Posterior vena cava (tissue), 2 donors: Measurements from ENCODE around the gene FOXRED2. TPM values are rescaled to one million over a fixed set of nuclear protein-coding genes. Genes with fewer than 3 reads are reported as not detected.
A peak's percentile ranks its signal among the peaks of the same experiment; 100 is the strongest.

ENCODE experiments used
- DNase-seq: peaks from one replicate; pipeline ENCODE4 v3.0.0-alpha.2; 2020; ENCODE audit warnings: low spot score
- intact Hi-C, 2 donors: fragments of 100-400 bp; cut with DNase I; formaldehyde crosslinking; loops; one replicate each; pipeline versions ENCODE4 v1.14.1 to v1.14.2; 2022 to 2023
- total RNA-seq, 2 donors: library from RNA; stranded (reverse); fragmentation: NEBNext Ultra II Directional; extraction: Animal tissue kit (Norgen Biotek cat#: 25700); gene quantifications; one replicate each; pipeline ENCODE4 v1.2.1, GENCODE V29; 2021
- donor health status: DM: yes; HTN: yes; CAD: no.
- donor health status: DM: yes; HTN: yes; CAD: no.

Gene FOXRED2
- total RNA-seq, 2 donors from 2014 or later, result 7.9 to 17.2 TPM

DNA sequence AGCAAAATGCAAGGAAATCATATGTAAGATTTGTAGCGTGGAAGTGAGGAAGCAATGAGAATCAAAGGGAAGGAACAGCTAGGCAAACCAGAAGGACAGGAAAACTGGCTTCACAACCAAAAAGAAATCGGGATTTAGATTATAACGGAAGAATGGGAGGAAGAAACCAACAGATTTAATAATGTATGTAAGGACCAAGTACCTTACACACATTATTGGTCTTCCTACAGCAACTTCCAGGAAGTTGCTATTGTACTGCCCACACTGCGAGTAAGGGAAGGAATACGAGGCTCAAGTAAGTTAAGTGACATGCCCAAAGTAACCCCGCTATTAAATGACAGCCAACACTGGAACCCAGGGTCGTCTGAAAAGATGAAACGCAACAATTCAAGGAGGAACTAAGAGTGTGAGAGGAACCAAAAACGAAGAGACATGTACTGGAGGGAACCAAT lies 25.9 kb downstream of the FOXRED2 start:
- intact Hi-C loops, result loop anchor here in 1 of 2 donors (1.0 kb wide), 1 partner anchor 20 kb away; no protein-coding TSS in a partner anchor
- no peak for DNase-seq

DNA sequence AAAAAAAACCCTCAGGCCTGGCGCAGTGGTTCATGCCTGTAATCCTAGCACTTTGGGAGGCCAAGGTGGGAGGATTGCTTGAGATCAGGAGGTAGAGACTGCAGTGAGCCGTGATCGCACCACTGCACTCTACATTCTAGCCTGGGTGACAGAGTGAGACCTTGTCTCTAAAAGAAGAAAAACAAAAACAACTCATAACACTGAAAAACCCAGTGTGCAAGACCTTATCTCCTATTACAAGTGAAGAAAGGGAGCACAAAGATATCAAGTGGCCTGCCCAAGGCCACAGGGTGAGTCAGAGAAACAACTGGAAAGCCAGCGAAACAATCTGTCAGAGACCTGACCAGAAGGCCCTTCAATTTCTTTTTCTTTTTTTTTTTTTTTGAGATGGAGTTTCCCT lies 27.9 kb downstream of the FOXRED2 start:
- intact Hi-C loops, result no loop called here
- no peak for DNase-seq

DNA sequence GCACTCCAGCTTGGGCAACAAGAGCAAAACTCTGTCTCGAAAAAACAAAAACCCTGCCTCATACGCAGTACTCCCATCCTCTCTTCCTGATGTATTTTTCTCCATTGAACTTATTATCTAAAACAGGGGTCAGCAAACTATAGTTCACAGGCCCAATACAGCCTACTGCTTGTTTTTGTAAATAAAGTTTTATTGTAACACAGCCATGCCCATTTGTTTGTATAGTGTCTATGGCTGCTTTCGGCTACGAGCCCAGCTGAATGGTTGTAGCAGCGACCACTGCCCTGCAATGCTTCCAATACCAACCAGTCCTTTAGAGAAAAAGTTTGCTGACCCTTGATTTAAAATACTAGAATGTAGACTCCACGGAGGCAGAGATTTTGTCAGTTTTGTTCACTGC lies 31.5 kb downstream of the FOXRED2 start:
- intact Hi-C loops, result no loop called here

DNA sequence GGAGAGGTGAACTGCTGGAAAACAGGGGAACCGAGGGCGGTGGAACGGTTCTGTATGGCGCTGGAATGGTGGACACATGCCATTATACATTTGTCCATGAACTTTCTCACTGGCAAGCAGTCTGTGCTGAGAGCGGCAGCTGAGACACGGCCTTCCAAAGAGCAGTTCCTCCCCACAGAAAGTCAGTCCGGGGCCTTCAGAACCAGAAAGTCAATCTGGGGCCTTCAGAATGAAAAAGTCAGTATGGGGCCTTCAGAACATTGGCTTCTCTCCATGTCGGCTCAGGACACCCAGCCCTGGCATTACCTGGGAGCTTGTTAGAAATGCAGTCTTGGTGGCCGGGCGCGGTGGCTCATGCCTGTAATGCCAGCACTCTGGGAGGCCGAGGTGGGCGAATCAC lies 34.2 kb downstream of the FOXRED2 start:
- DNase-seq, result no peak
- intact Hi-C loops, result loop anchor here in 1 of 2 donors (5.0 kb wide), 1 partner anchor 170 kb away; no protein-coding TSS in a partner anchor

More for the DNA sequence above, 31.5 kb downstream of the FOXRED2 start:
- no peak for DNase-seq

DNA sequence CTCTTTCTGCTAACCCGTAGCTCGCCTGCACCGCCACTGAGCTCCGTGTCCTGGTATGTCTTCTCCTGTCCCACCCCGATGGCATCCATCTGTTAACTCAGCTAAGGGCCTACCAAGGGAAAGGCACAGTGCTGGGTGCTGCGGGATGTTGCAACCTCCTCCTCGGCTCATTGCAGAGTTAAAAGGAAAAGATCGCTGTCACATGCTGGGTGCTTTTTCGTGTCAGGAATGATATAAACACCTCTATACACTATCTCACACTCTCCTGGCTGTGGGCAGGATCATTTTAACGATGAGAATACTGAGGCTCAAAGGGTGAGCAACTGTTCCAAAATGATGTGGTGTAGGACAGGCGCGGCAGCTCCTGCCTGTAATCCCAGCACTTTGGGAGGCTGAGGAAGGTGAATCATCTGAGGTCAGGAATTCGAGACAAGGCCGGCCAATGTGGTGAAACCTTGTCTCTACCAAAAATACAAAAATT lies 35.5 kb downstream of the FOXRED2 start:
- intact Hi-C loops, result loop anchor here in 1 of 2 donors (5.0 kb wide), 1 partner anchor 169 kb away; no protein-coding TSS in a partner anchor
- DNase-seq, result no peak

DNA sequence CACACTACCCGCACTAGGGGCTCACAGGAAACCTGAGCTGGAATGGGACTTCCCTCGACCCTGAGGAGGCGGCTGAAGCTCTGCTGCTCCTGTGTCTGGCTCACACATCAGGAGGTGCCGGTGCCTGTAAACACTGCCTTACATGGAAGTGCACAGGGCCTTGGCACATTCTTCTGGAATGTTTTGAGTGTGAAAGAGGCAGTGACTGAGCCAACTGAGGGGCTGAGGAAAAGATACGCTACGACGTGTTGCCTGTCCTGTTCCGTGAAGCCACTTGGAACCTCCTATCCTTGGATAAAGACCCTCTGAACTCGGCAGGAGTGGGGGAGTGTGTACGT lies 35.9 kb downstream of the FOXRED2 start:
- no peak for DNase-seq
- intact Hi-C loops, result loop anchor here in 1 of 2 donors (5.0 kb wide), 1 partner anchor 169 kb away; no protein-coding TSS in a partner anchor

DNA sequence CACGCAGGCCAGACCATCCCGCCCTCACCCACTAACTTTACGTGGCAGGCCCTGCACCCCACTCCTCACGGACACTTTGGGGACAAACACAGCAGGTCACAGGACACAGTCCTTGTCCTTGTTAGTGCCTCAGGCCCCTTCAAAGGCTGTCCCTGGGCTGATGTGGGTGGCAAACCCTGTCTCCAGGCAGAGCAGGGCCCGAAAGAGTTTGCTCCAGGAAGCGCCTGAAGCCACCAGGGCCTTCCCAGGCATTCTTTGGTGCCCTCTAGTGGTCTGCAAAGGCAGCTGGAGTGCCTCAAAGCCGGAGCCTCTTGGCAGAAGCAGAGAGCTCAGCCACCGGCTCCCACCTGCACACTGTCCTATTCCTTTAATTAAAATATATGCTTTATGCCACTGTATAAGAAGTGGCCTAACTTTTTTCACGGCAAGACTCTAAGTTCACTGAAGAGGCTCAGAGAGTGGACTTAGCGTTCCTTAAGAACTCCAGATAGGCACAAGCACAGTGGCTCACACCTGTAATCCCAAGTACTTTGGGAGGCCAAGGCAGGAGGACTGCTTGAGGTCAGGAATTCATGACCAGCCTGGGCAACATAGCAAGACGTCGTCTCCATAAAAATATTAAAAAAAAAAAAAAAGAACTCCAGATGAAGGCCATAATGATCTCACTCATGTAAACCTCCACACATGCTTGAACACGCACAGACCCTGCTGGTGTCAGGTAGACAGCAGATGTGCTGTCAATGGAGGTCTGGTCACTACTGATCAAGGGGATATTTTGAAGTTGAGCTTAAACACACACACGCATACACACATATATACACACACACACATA lies 36.5 kb downstream of the FOXRED2 start:
- intact Hi-C loops, result loop anchor here in 1 of 2 donors (5.0 kb wide), 1 partner anchor 168 kb away; no protein-coding TSS in a partner anchor
- DNase-seq, result peak; percentile 92

DNA sequence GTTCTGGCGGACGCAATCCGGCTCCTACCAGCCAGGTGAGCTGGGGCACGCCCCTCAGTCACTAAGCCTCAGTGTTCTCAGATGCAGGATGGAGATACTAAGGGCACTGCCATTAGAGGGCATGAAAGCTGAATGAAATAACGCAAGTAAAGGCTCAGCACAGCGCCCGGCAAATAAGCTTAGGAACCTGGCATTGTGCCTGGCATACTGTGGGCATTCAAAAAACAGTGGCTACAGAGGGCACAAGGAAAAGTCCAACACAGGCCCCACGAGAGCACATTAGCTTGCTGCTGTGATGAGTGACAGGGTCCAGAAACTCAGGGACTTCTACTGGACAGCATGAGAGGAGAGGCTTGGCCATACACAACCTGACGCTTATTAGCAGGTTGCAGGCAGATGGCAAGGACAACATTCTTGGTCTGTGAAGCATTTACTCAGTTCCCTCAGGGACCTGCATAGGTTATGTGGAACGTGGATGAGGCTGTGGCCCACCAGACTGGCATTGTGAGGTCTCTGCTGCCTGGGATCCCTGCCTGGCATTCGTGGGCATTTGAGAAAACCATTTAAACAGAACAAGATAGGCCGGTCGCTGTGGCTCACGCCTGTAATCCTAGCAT lies 37.6 kb downstream of the FOXRED2 start:
- no peak for DNase-seq
- intact Hi-C loops, result loop anchor here (5.0 to 10.0 kb wide), 3 partner anchors 82 to 167 kb away; partner anchors contain the start of gene MYH9 (in 1 of the 2)

DNA sequence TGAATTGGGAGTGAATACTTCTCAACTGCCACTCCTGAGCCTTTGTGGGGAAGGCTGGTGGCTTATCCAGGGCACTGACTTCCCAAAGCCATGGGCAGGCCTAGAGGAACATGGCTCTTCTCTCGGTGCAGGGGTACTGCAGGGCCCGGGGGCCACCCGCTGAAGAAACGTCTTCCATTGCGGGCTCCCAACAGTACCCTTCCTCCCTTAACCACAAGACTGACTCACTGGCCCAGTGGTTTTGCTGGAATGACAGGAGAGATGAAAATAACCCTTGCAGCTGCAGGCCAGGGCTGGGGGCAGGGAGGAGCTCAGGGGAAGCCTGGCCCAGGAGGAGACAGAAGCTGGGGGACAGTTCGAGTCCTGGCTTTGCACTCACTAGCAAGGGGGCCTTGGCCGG lies 38.9 kb downstream of the FOXRED2 start:
- DNase-seq, result no peak
- intact Hi-C loops, result loop anchor here (5.0 to 10.0 kb wide), 3 partner anchors 81 to 166 kb away; partner anchors contain the start of gene MYH9 (in 1 of the 2)

DNA sequence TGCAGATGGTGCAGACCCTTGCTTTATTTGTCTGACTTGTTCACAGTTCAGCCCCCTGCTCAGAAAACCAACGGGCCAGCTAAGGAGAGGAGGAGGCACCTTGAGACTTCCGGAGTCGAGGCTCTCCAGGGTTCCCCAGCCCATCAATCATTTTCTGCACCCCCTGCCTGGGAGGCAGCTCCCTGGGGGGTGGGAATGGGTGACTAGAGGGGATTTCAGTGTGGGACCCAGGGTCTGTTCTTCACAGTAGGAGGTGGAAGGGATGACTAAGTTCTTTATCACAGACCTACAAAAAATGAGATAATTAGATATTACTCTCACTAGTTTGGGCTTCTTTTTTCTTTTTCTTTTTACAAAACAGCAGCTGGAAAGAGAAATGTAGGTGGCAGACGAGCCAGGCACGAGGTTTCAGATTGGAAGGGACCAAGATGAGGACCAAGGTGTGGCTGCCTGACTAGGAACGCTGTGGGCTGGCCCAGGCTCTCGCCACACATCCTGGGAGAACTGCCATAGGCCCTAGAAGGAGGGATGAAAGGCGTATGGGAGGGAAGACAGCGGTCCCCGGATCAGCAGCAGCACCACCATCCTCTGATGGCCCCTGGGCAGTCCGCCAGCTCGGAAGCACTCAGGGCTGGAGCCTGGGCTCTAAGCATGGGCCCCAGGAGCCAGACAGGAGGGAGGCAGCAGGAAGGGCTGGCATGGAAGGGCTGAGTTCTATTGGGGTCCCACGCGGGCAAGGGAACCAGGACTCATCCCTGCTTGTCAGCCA lies 39.6 kb downstream of the FOXRED2 start:
- no peak for DNase-seq
- intact Hi-C loops, result loop anchor here (5.0 to 10.0 kb wide), 3 partner anchors 80 to 165 kb away; partner anchors contain the start of gene MYH9 (in 1 of the 2)

DNA sequence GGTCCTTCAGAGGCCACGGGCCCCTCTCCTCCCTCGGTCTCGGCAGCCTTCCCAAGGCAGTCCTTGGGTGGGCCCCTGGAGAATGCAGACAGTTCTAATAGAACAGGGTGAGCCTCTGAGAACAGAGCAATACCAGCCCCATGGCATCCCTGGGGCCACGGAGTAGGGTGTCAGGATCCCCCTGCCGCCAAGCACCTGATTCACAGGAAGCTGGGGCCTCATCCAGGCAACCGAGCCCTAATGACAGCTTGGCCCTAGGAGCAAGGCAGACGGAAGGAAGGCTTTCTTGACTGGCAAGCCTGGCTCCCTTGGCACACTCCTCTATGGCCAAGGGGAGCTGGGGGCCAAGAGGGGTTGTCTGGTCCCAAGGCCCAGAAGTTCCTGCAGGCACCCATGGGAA lies 40.6 kb downstream of the FOXRED2 start:
- intact Hi-C loops, result loop anchor here (5.0 to 10.0 kb wide), 3 partner anchors 79 to 164 kb away; partner anchors contain the start of gene MYH9 (in 1 of the 2)
- no peak for DNase-seq

DNA sequence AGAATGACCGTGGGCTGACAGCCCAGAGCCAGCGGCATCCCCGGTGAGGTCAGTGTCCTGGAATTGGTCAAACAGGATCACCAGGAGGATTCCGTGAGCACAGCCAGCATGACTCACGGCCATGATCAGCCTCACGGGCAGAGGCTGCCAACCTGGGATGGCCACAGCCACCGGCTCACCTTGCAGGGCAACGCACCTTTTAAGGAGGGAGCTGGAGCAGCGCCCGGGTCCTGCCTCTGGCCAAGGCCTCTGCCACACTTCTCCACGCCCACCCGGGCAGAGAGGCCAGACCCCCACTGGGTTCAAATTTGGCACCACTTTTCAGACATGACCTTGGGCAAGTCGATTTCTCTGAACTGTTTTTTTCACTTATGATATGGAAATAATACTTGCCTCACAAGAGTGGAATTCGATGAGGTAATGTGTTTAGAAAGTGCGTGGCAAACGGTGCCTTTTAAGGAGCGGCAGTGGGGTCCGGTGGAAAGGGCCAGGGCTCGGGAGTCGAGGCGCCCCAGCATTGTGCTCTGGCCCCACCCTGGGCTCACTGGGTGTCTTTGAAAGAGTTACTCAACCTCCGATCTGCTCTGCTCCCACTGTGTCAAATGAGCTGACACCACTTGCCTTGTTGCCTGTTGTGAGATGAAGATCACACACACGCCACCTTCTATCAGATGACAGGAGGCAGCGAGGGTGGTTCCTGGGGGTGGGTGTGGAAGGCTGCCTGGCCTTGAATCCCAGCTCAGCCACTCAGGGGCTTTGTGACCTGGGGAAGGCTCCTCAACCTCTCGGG lies 41.4 kb downstream of the FOXRED2 start:
- intact Hi-C loops, result loop anchor here (5.0 to 10.0 kb wide), 3 partner anchors 78 to 163 kb away; partner anchors contain the start of gene MYH9 (in 1 of the 2)
- peak; percentile 92 for DNase-seq

DNA sequence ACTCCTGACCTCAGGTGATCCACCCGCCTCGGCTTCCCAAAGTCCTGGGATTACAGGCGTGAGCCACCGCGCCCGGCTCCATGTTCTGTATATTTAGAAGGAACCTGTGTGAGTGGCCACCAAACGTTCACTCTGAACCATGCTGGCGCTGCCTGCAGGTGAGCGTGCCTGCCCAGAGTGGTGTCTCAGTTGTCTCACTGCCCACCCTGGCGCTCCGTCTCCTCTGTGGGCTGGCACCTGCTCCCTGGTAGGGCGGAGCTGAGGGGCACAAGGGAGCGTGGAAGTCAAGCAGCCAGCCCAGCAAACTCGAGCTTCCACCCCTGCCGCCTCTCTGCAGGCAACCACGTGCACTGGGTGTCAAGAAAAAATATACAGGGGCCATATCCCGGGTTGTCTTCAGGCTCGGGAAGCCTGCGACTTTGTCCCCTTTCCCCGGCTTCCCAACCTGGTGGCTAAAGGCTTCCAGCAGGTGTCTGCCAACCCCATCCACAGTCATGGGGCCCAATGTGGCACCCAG lies 42.1 kb downstream of the FOXRED2 start:
- DNase-seq, result no peak
- intact Hi-C loops, result loop anchor here (5.0 to 10.0 kb wide), 3 partner anchors 77 to 162 kb away; partner anchors contain the start of gene MYH9 (in 1 of the 2)

DNA sequence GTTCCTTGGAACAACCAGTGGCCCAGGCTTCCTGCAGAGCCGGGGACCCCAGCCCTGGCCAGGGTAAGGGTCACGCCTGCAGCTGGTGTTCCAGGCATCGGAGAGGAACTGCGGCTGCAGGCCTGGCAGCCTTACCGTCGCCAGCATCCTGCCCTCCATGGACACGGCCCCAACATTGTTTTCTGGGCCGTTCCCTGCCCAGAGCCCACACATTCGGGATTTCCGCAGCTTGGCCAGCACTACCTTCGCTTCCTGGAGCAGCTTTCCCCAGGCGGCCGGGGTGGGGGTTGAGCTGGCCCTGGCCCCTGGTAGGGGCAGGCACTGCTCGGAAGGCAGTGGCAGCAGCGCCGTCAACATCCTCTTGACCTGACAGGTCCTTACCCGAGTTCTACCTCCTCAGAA lies 43.1 kb downstream of the FOXRED2 start:
- intact Hi-C loops, result loop anchor here (2.0 to 10.0 kb wide), 2 partner anchors 77 to 99 kb away; partner anchors contain the start of gene MYH9 (in 1 of the 2)
- peak; percentile 89 for DNase-seq

DNA sequence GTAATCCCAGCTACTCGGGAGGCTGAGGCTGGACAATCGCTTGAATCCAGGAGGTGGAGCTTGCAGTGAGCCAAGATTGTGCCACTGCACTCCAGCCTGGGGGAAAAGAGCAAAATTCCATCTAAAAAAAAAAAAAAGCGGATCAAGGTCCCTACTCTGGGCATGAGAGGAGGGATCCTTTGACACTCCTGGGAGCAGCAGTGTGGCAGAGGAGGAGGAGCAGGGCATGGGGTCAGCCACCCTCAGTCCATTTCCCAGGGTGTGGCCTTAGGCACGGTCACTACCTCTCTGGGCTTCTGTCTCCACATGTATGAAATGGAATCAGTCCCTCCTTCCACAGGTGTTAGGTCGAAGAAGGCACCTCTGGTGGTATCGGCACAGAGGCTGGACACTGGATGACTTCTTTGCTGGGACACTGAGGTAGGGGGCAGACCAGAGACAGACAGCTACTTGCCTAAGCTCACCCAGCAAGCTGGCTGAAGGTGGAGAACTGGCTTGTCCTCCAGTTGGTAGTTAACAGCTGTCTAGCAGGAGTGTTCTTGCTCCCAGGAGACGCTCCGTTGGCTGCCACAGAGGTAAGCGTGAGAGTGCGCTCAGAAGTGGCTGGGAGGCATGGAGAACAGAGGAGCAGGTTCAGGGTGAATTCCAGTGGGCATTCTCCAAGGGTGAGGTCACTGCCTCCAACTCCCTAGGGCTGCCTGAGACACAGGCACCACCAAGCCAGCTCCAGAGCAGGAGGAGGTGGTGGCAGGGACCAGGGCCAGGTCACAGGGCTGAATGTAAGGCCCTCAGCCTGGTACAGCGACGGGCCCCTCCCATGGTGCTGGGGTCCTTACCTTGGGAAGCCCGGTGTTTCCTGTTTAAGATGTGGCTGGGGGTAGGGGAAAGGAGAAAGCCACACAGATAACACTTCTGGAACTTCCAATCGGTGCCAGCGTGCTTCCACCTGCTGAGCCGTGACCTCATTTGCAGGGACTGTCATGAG lies 44.9 kb downstream of the FOXRED2 start:
- DNase-seq, result no peak
- intact Hi-C loops, result loop anchor here (1.0 to 10.0 kb wide), 3 partner anchors 19 to 97 kb away; partner anchors contain the start of genes MYH9 (in 1 of the 2) and TXN2 (in 1 of the 2)

DNA sequence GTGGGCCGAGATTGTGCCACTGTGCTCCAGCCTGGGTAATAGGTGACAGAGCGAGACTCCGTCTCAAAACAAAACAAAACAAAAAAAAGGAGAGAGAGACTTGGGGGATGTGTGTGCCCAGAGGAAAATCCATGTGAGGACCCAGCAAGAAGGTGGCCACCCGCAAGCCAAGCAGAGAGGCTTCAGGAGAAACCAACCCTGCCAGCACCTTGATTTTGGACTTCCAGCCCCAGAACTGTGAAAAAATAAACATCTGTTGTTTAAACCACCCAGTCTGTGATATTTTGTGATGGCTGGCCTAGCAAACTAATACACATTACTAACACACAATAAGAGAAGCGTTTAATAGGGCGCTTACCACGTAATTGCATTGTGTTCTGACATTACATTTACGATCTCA lies 46.6 kb downstream of the FOXRED2 start:
- intact Hi-C loops, result loop anchor here in 1 of 2 donors (10.0 kb wide), 1 partner anchor 95 kb away; no protein-coding TSS in a partner anchor

More for the DNA sequence above, 46.6 kb downstream of the FOXRED2 start:
- no peak for DNase-seq
